AG04450 (cell line): Measurements from ENCODE around the gene SLC28A1. TPM values are rescaled to one million over a fixed set of nuclear protein-coding genes. Genes with fewer than 3 reads are reported as not detected.

Experiments
- CTCF ChIA-PET: fragments of 300-600, 350-600 bp; formaldehyde crosslinking; extraction: SDS; loops from one replicate; lab custom pipeline; 2022; ENCODE audit warnings: antibody characterized with exemption, inconsistent platforms; lab: Charles Lee
- POLR2A ChIA-PET: fragments of 350-600 bp; formaldehyde crosslinking; extraction: SDS; loops from one replicate; lab custom pipeline; 2021; ENCODE audit warnings: antibody characterized with exemption, inconsistent platforms; lab: Yijun Ruan, JAX
- DNase-seq: peaks from one replicate; pipeline ENCODE4 v3.0.0-alpha.2; 2011; ENCODE audit warnings: low read depth, low spot score
- H3K27ac ChIP-seq: one replicate; pipeline ENCODE4 v1.5.1; 2012; ENCODE audit warnings: low read depth, low read length, control low read depth
- H3K27me3 ChIP-seq: one replicate; pipeline ENCODE4 v1.6.0; 2012; ENCODE audit warnings: low read length; ENCODE audit not compliant: control insufficient read depth, insufficient read depth
- H3K4me3 ChIP-seq: 2 replicates; pipeline ENCODE4 v1.5.1; 2011; ENCODE audit warnings: mild to moderate bottlenecking, low read depth, low read length, control low read depth
- H3K9me3 ChIP-seq: 2 replicates; pipeline ENCODE4 v1.5.1; 2012; ENCODE audit warnings: low read length; ENCODE audit not compliant: control insufficient read depth, insufficient read depth
- CTCF ChIP-seq: IDR thresholded peaks from 2 replicates; pipeline ENCODE4 v1.5.1; 2011; ENCODE audit warnings: low read depth, low read length, control low read depth, inconsistent platforms
- polyA plus RNA-seq: library from polyadenylated mRNA; depleted of rRNA; stranded (reverse); fragments of >200 nt; gene quantifications from 2 replicates; pipeline ENCODE4 v1.2.3, GENCODE V29; 2011

Gene SLC28A1
- polyA plus RNA-seq, 1 experiment: not detected

GRCh38 chr15:84865074-84865569 is 19.3 kb upstream of the SLC28A1 start:
- no peak overlapping the region for H3K4me3 ChIP-seq
- H3K9me3 ChIP-seq: no peaks in the 10 kb centered on the region
- H3K27me3 ChIP-seq: peaks cover 21% of the 10 kb centered on the region
- CTCF ChIA-PET: interaction anchor here (0.8 kb wide), 1 partner anchor 13 kb away, joined by 3 read pairs; no protein-coding TSS in a partner anchor
- POLR2A ChIA-PET: no interaction called here
- no peak overlapping the region for H3K27ac ChIP-seq
- no peak for TF ChIP-seq CTCF
- DNase-seq: no peak

- DNase-seq: no peak
- Histone ChIP-seq H3K27ac (no peak overlapping the region), H3K9me3 (no peaks in the 10 kb centered on the region; the same call in 1 of the 2 replicates), H3K27me3 (peaks cover 20% of the 10 kb centered on the region), H3K4me3 (no peak overlapping the region)
- ChIA-PET CTCF (interaction anchor here (1.9 kb wide), 1 partner anchor 10 kb away, joined by 6 read pairs; no protein-coding TSS in a partner anchor), POLR2A (no interaction called here)
- no peak for TF ChIP-seq CTCF
These were observed 16.2 kb upstream of the SLC28A1 start for GRCh38 chr15:84868037-84868880.

- CTCF ChIA-PET: interaction anchor here (1.0 kb wide), 1 partner anchor 9 kb away, joined by 4 read pairs; no protein-coding TSS in a partner anchor
- no peak for TF ChIP-seq CTCF
- Histone ChIP-seq H3K27ac (no peak overlapping the region), H3K27me3 (peaks cover 14% of the 10 kb centered on the region), H3K4me3 (no peak overlapping the region), H3K9me3 (no peaks in the 10 kb centered on the region; the same call in 1 of the 2 replicates)
- POLR2A ChIA-PET: no interaction called here
- no peak for DNase-seq
These were observed 15.0 kb upstream of the SLC28A1 start for GRCh38 chr15:84869510-84869909.

- Histone ChIP-seq H3K27me3 (peaks cover 12% of the 10 kb centered on the region), H3K27ac (no peak overlapping the region), H3K9me3 (no peaks in the 10 kb centered on the region; the same call in 1 of the 2 replicates), H3K4me3 (no peak overlapping the region)
- ChIA-PET CTCF (no interaction called here), POLR2A (no interaction called here)
- no peak for DNase-seq
- TF ChIP-seq CTCF: no peak
These were observed 13.0 kb upstream of the SLC28A1 start for GRCh38 chr15:84871428-84871985.
